WTC11 (cell line): ENCODE results near the gene KDM4C. TPM values are rescaled to one million over a fixed set of nuclear protein-coding genes. Genes with fewer than 3 reads are reported as not detected.

Source experiments
- ATAC-seq: fragments of 200-7000 bp; cut with Tn5 transposase; 2 replicates; pipeline ENCODE4 v1.10.0; 2021; ENCODE audit warnings: mild to moderate bottlenecking, moderate library complexity
- CTCF ChIA-PET: fragments of 300-600 bp; sonication (Branson Sonifier 250); formaldehyde crosslinking; loops from one replicate; lab custom pipeline; 2021; ENCODE audit warnings: antibody characterized with exemption; lab: Charles Lee
- POLR2A ChIA-PET: fragments of 350-600 bp; sonication (Branson Sonifier 250); formaldehyde crosslinking; loops from one replicate; lab custom pipeline; 2021; ENCODE audit warnings: antibody characterized with exemption; lab: Charles Lee
- DNase-seq: peaks from one replicate; pipeline ENCODE4 v3.0.0; 2021; ENCODE audit warnings: low spot score
- H3K27ac Mint-ChIP-seq: 2 replicates; pipeline ENCODE4 v1.8.0; 2021; ENCODE audit warnings: mixed read lengths
- H3K27me3 Mint-ChIP-seq: 2 replicates; pipeline ENCODE4 v1.8.0; 2021; ENCODE audit warnings: low read depth, mild to moderate bottlenecking, moderate library complexity, mixed read lengths
- H3K36me3 Mint-ChIP-seq: 2 replicates; pipeline ENCODE4 v1.8.0; 2021; ENCODE audit warnings: mixed read lengths
- H3K4me1 Mint-ChIP-seq: 2 replicates; pipeline ENCODE4 v1.8.0; 2022; ENCODE audit warnings: mixed read lengths
- H3K4me3 Mint-ChIP-seq: 2 replicates; pipeline ENCODE4 v1.8.0; 2021; ENCODE audit warnings: mild to moderate bottlenecking, moderate library complexity, mixed read lengths
- H3K9me3 Mint-ChIP-seq: 2 replicates; pipeline ENCODE4 v1.8.0; 2021; ENCODE audit warnings: mixed read lengths
- JAZF1 ChIP-seq: fragments of 250-450 bp; sonication (Bioruptor Pico); IDR thresholded peaks from 2 replicates; pipeline ENCODE4 v1.9.0; 2021; ENCODE audit warnings: moderate library complexity, mild to moderate bottlenecking, inconsistent platforms
- NFATC4 ChIP-seq: fragments of 250-450 bp; sonication (Bioruptor Pico); IDR thresholded peaks from 2 replicates; pipeline ENCODE4 v1.9.0; 2021; ENCODE audit warnings: mild to moderate bottlenecking
- NR1H2 ChIP-seq: sonication (generic); formaldehyde crosslinking; IDR thresholded peaks from 2 replicates; pipeline ENCODE4 v1.9.0; 2021; ENCODE audit warnings: mild to moderate bottlenecking, moderate library complexity, missing genetic modification reagents
- NR3C1 ChIP-seq: sonication (generic); formaldehyde crosslinking; conservative IDR thresholded peaks from 2 replicates; pipeline ENCODE4 v1.8.1; 2023; ENCODE audit warnings: low read depth, mild to moderate bottlenecking, missing genetic modification reagents
- ZNF671 ChIP-seq: fragments of 250-450 bp; sonication (Bioruptor Pico); IDR thresholded peaks from 2 replicates; pipeline ENCODE4 v1.8.0; 2021; ENCODE audit warnings: mild to moderate bottlenecking
- total RNA-seq: library from RNA; stranded (reverse); gene quantifications from 3 replicates; pipeline ENCODE4 v1.2.3, GENCODE V29; 2021
- TF ChIP-seq, protein P1 (sequence below): fragments of 250-450 bp; sonication (Bioruptor Pico); IDR thresholded peaks from 2 replicates; pipeline ENCODE4 v1.9.0; 2021; ENCODE audit warnings: moderate library complexity, mild to moderate bottlenecking, inconsistent platforms, borderline replicate concordance
- TF ChIP-seq, protein P2 (sequence below): sonication (generic); formaldehyde crosslinking; IDR thresholded peaks from 2 replicates; pipeline ENCODE4 v1.8.1; 2023; ENCODE audit warnings: mild to moderate bottlenecking, missing genetic modification reagents, moderate library complexity
- TF ChIP-seq, protein P3 (sequence below): fragments of 200-600 bp; IDR thresholded peaks from 2 replicates; pipeline ENCODE4 v1.8.0; 2022; ENCODE audit warnings: antibody characterized with exemption
- TF ChIP-seq, protein P4 (sequence below): fragments of 250-450 bp; sonication (Bioruptor Pico); IDR thresholded peaks from 2 replicates; pipeline ENCODE4 v1.9.0; 2021; ENCODE audit warnings: mild to moderate bottlenecking, borderline replicate concordance
- TF ChIP-seq, protein P5 (sequence below): sonication (generic); formaldehyde crosslinking; conservative IDR thresholded peaks from 2 replicates; pipeline ENCODE4 v1.8.1; 2022; ENCODE audit warnings: mild to moderate bottlenecking, missing genetic modification reagents
- TF ChIP-seq, protein P6 (sequence below): sonication (generic); formaldehyde crosslinking; IDR thresholded peaks from 2 replicates; pipeline ENCODE4 v1.8.0; 2023; ENCODE audit warnings: mild to moderate bottlenecking, missing genetic modification reagents
- TF ChIP-seq, protein P7 (sequence below): fragments of 250-450 bp; sonication (Bioruptor Pico); IDR thresholded peaks from 2 replicates; pipeline ENCODE4 v1.9.0; 2021; ENCODE audit warnings: mild to moderate bottlenecking
- TF ChIP-seq, protein P8 (sequence below): fragments of 250-450 bp; sonication (Bioruptor Pico); IDR thresholded peaks from 2 replicates; pipeline ENCODE4 v2.1.2; 2022; ENCODE audit warnings: mild to moderate bottlenecking, moderate library complexity
- TF ChIP-seq, protein P9 (sequence below): sonication (generic); formaldehyde crosslinking; IDR thresholded peaks from 2 replicates; pipeline ENCODE4 v1.8.0; 2022; ENCODE audit warnings: mild to moderate bottlenecking, missing genetic modification reagents
- TF ChIP-seq, protein P10 (sequence below): sonication (generic); formaldehyde crosslinking; IDR thresholded peaks from 2 replicates; pipeline ENCODE4 v1.8.1; 2022; ENCODE audit warnings: low read depth, mild to moderate bottlenecking, moderate library complexity, missing genetic modification reagents, borderline replicate concordance

Gene KDM4C
- total RNA-seq, 1 experiment from 2014 or later: 29.2 TPM

DNA sequence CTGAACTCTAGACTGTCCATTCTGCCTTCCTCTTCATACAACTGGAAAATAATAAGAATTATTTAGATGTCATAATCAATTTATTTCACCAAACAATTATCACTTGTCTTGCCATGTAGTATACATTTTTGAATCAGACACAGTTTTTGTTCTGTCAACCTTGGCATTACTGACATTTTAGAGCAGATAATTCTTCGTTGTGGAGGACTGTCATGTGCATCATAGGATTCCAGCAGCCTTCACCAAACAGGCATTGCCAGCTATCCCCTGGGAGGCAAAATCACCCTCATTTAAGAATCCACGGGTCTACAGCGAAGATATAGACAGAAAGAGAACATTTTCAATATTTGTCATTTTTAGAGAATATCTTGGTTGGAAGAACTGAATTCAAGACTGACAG, 293.9 kb downstream of the KDM4C start:
- DNase-seq (no peak), ATAC-seq (no peak)
- ChIA-PET CTCF (interaction anchor here (0.6 to 2.7 kb wide), 2 partner anchors 135 to 224 kb away, joined by 3 to 21 read pairs; no protein-coding TSS in a partner anchor), POLR2A (no interaction called here)
- H3K27ac Mint-ChIP-seq: no peak overlapping the region
- no peak overlapping the region for H3K4me3 Mint-ChIP-seq
- H3K36me3 Mint-ChIP-seq: peaks cover 2% of the 10 kb centered on the region; the same call in 1 of the 2 replicates
- no peaks in the 10 kb centered on the region for H3K9me3 Mint-ChIP-seq
- no peak for TF ChIP-seq ZNF671 (CRISPR knock-in tag)
- TF ChIP-seq, protein P1, sequence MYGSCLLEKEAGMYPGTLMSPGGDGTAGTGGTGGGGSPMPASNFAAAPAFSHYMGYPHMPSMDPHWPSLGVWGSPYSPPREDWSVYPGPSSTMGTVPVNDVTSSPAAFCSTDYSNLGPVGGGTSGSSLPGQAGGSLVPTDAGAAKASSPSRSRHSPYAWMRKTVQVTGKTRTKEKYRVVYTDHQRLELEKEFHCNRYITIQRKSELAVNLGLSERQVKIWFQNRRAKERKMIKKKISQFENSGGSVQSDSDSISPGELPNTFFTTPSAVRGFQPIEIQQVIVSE (CRISPR knock-in tag): no peak
- TF ChIP-seq NR3C1 (CRISPR knock-in tag): no peak
- TF ChIP-seq, protein P2, sequence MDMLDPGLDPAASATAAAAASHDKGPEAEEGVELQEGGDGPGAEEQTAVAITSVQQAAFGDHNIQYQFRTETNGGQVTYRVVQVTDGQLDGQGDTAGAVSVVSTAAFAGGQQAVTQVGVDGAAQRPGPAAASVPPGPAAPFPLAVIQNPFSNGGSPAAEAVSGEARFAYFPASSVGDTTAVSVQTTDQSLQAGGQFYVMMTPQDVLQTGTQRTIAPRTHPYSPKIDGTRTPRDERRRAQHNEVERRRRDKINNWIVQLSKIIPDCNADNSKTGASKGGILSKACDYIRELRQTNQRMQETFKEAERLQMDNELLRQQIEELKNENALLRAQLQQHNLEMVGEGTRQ: no peak
- no peak for TF ChIP-seq NR1H2 (CRISPR knock-in tag)
- TF ChIP-seq, protein P3, sequence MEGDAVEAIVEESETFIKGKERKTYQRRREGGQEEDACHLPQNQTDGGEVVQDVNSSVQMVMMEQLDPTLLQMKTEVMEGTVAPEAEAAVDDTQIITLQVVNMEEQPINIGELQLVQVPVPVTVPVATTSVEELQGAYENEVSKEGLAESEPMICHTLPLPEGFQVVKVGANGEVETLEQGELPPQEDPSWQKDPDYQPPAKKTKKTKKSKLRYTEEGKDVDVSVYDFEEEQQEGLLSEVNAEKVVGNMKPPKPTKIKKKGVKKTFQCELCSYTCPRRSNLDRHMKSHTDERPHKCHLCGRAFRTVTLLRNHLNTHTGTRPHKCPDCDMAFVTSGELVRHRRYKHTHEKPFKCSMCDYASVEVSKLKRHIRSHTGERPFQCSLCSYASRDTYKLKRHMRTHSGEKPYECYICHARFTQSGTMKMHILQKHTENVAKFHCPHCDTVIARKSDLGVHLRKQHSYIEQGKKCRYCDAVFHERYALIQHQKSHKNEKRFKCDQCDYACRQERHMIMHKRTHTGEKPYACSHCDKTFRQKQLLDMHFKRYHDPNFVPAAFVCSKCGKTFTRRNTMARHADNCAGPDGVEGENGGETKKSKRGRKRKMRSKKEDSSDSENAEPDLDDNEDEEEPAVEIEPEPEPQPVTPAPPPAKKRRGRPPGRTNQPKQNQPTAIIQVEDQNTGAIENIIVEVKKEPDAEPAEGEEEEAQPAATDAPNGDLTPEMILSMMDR: no peak
- TF ChIP-seq, protein P4, sequence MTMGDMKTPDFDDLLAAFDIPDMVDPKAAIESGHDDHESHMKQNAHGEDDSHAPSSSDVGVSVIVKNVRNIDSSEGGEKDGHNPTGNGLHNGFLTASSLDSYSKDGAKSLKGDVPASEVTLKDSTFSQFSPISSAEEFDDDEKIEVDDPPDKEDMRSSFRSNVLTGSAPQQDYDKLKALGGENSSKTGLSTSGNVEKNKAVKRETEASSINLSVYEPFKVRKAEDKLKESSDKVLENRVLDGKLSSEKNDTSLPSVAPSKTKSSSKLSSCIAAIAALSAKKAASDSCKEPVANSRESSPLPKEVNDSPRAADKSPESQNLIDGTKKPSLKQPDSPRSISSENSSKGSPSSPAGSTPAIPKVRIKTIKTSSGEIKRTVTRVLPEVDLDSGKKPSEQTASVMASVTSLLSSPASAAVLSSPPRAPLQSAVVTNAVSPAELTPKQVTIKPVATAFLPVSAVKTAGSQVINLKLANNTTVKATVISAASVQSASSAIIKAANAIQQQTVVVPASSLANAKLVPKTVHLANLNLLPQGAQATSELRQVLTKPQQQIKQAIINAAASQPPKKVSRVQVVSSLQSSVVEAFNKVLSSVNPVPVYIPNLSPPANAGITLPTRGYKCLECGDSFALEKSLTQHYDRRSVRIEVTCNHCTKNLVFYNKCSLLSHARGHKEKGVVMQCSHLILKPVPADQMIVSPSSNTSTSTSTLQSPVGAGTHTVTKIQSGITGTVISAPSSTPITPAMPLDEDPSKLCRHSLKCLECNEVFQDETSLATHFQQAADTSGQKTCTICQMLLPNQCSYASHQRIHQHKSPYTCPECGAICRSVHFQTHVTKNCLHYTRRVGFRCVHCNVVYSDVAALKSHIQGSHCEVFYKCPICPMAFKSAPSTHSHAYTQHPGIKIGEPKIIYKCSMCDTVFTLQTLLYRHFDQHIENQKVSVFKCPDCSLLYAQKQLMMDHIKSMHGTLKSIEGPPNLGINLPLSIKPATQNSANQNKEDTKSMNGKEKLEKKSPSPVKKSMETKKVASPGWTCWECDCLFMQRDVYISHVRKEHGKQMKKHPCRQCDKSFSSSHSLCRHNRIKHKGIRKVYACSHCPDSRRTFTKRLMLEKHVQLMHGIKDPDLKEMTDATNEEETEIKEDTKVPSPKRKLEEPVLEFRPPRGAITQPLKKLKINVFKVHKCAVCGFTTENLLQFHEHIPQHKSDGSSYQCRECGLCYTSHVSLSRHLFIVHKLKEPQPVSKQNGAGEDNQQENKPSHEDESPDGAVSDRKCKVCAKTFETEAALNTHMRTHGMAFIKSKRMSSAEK (CRISPR knock-in tag): no peak
- TF ChIP-seq JAZF1 (CRISPR knock-in tag): no peak
- TF ChIP-seq, protein P5, sequence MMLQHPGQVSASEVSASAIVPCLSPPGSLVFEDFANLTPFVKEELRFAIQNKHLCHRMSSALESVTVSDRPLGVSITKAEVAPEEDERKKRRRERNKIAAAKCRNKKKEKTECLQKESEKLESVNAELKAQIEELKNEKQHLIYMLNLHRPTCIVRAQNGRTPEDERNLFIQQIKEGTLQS (CRISPR knock-in tag): no peak
- H3K4me1 Mint-ChIP-seq: peaks cover 41% of the 10 kb centered on the region
- H3K27me3 Mint-ChIP-seq: no peaks in the 10 kb centered on the region

DNA sequence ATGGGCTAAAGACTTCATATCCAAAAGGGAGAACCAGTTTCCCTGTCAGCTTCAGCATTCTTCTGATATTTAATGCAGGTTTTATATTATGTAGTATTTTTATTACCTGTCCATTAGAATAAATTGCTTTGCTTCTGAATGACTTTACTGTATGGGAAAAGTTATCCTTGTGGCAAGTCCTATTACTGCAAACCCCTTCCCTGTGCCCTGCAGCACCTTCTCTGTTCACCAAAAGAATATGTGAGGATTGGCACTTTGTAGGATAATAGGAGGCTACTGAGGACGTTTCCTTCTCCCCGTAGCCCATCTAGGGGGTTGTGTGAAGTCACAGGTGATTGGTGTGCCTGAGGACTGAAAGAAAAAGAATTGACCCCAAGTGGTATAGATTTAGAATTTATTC, 296.1 kb downstream of the KDM4C start:
- Mint-ChIP-seq H3K27me3 (no peaks in the 10 kb centered on the region), H3K9me3 (no peaks in the 10 kb centered on the region), H3K4me3 (no peak overlapping the region)
- POLR2A ChIA-PET: no interaction called here
- TF ChIP-seq, protein P6, sequence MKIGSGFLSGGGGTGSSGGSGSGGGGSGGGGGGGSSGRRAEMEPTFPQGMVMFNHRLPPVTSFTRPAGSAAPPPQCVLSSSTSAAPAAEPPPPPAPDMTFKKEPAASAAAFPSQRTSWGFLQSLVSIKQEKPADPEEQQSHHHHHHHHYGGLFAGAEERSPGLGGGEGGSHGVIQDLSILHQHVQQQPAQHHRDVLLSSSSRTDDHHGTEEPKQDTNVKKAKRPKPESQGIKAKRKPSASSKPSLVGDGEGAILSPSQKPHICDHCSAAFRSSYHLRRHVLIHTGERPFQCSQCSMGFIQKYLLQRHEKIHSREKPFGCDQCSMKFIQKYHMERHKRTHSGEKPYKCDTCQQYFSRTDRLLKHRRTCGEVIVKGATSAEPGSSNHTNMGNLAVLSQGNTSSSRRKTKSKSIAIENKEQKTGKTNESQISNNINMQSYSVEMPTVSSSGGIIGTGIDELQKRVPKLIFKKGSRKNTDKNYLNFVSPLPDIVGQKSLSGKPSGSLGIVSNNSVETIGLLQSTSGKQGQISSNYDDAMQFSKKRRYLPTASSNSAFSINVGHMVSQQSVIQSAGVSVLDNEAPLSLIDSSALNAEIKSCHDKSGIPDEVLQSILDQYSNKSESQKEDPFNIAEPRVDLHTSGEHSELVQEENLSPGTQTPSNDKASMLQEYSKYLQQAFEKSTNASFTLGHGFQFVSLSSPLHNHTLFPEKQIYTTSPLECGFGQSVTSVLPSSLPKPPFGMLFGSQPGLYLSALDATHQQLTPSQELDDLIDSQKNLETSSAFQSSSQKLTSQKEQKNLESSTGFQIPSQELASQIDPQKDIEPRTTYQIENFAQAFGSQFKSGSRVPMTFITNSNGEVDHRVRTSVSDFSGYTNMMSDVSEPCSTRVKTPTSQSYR (CRISPR knock-in tag): no peak
- TF ChIP-seq, protein P7, sequence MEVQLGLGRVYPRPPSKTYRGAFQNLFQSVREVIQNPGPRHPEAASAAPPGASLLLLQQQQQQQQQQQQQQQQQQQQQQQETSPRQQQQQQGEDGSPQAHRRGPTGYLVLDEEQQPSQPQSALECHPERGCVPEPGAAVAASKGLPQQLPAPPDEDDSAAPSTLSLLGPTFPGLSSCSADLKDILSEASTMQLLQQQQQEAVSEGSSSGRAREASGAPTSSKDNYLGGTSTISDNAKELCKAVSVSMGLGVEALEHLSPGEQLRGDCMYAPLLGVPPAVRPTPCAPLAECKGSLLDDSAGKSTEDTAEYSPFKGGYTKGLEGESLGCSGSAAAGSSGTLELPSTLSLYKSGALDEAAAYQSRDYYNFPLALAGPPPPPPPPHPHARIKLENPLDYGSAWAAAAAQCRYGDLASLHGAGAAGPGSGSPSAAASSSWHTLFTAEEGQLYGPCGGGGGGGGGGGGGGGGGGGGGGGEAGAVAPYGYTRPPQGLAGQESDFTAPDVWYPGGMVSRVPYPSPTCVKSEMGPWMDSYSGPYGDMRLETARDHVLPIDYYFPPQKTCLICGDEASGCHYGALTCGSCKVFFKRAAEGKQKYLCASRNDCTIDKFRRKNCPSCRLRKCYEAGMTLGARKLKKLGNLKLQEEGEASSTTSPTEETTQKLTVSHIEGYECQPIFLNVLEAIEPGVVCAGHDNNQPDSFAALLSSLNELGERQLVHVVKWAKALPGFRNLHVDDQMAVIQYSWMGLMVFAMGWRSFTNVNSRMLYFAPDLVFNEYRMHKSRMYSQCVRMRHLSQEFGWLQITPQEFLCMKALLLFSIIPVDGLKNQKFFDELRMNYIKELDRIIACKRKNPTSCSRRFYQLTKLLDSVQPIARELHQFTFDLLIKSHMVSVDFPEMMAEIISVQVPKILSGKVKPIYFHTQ (CRISPR knock-in tag): no peak
- TF ChIP-seq, protein P8, sequence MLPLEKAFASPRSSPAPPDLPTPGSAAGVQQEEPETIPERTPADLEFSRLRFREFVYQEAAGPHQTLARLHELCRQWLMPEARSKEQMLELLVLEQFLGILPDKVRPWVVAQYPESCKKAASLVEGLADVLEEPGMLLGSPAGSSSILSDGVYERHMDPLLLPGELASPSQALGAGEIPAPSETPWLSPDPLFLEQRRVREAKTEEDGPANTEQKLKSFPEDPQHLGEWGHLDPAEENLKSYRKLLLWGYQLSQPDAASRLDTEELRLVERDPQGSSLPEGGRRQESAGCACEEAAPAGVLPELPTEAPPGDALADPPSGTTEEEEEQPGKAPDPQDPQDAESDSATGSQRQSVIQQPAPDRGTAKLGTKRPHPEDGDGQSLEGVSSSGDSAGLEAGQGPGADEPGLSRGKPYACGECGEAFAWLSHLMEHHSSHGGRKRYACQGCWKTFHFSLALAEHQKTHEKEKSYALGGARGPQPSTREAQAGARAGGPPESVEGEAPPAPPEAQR: no peak
- TF ChIP-seq, protein P9, sequence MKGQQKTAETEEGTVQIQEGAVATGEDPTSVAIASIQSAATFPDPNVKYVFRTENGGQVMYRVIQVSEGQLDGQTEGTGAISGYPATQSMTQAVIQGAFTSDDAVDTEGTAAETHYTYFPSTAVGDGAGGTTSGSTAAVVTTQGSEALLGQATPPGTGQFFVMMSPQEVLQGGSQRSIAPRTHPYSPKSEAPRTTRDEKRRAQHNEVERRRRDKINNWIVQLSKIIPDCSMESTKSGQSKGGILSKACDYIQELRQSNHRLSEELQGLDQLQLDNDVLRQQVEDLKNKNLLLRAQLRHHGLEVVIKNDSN (CRISPR knock-in tag): no peak
- TF ChIP-seq, protein P10, sequence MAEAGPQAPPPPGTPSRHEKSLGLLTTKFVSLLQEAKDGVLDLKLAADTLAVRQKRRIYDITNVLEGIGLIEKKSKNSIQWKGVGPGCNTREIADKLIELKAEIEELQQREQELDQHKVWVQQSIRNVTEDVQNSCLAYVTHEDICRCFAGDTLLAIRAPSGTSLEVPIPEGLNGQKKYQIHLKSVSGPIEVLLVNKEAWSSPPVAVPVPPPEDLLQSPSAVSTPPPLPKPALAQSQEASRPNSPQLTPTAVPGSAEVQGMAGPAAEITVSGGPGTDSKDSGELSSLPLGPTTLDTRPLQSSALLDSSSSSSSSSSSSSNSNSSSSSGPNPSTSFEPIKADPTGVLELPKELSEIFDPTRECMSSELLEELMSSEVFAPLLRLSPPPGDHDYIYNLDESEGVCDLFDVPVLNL (CRISPR knock-in tag): no peak
- no peak for TF ChIP-seq NFATC4 (CRISPR knock-in tag)
- TF ChIP-seq, all 79 proteins: peak for 0
- ATAC-seq (peak; percentile 64), DNase-seq (no peak)
- Mint-ChIP-seq H3K4me1 (peaks cover 36% of the 10 kb centered on the region), H3K27ac (no peak overlapping the region), H3K36me3 (no peaks in the 10 kb centered on the region)
- CTCF ChIA-PET: interaction anchor here (1.1 to 2.7 kb wide), 10 partner anchors 64 to 604 kb away, joined by 3 to 21 read pairs (median 9); no protein-coding TSS in a partner anchor
